Esophagus squamous epithelium (tissue), 5 donors: Measurements from ENCODE around the gene UBXN4. TPM values are rescaled to one million over a fixed set of nuclear protein-coding genes. Genes with fewer than 3 reads are reported as not detected.

Experiments
- DNase-seq: peaks from one replicate; lab custom pipeline; 2025; lab: John Stamatoyannopoulos, UW
- H3K27ac ChIP-seq, 4 donors: fragments of 200-600 bp; sonication (generic); one replicate each; pipeline ENCODE4 v1.5.1; 2016 to 2019; ENCODE audit warnings: mild to moderate bottlenecking in 1 of 4
- H3K27me3 ChIP-seq, 4 donors: fragments of 200-600 bp; sonication (generic); 1 replicate in 3 of 4; 2 replicates in 1 of 4; pipeline versions ENCODE4 v1.5.1 to v1.6.0; 2017 to 2021; ENCODE audit warnings: antibody characterized with exemption in 1 of 4
- H3K36me3 ChIP-seq, 3 donors: fragments of 200-600 bp; sonication (generic); one replicate each; pipeline ENCODE4 v1.5.1; 2016 to 2019
- H3K4me1 ChIP-seq, 3 donors: fragments of 200-600 bp; sonication (generic); one replicate each; pipeline ENCODE4 v1.5.1; 2017 to 2019
- H3K4me3 ChIP-seq, 4 donors: fragments of 200-600 bp; sonication (generic); 1 replicate in 3 of 4; 2 replicates in 1 of 4; pipeline ENCODE4 v1.5.1; 2016 to 2019; ENCODE audit warnings: mild to moderate bottlenecking in 2 of 4, moderate library complexity in 1 of 4
- H3K9me3 ChIP-seq, 3 donors: fragments of 200-600 bp; sonication (generic); one replicate each; pipeline ENCODE4 v1.5.1; 2016 to 2019
- CTCF ChIP-seq, 6 experiments: fragments of 450-650 bp in 4 of 6; fragments of 200-600 bp in 2 of 6; sonication (generic) in 2 of 6; IDR thresholded peaks; one replicate each; pipeline ENCODE4 v1.5.1; 2016 to 2019; ENCODE audit warnings: antibody characterized with exemption in 6 of 6, mild to moderate bottlenecking in 4 of 6, moderate library complexity in 4 of 6
- POLR2A ChIP-seq, 4 donors: fragments of 450-650 bp; IDR thresholded peaks; one replicate each; pipeline ENCODE4 v1.6.1; 2017; ENCODE audit warnings: antibody characterized with exemption in 4 of 4, mild to moderate bottlenecking in 4 of 4, moderate library complexity in 3 of 4
- WGBS, 2 donors: methylation state at CpG; one replicate each; pipeline ENCODE4 v1.1.5; 2018; 5-methylcytosine and 5-hydroxymethylcytosine counted together
- intact Hi-C: fragments of 100-400 bp; cut with DNase I; formaldehyde crosslinking; loops from one replicate; pipeline ENCODE4 v1.15.0; 2022
- small RNA-seq, 4 donors: library from RNA; depleted of rRNA; stranded (forward); fragments of <200 nt; gene quantifications; one replicate each; pipeline ENCODE3, GENCODE V24; 2016
- total RNA-seq, 4 donors: library from RNA; depleted of rRNA; stranded (reverse); fragments of >200 nt; gene quantifications; one replicate each; pipeline ENCODE4 v1.1.0, GENCODE V29; 2016
- donor health status: DM: yes; HTN: yes; CAD: no.

Gene UBXN4
- total RNA-seq, 4 donors from 2014 or later, result 40.2 to 66.9 (median 49.2) TPM

- 74 to 82% methylated on average over 13 of the region's 13 CpGs for WGBS, 2 donors
- Histone ChIP-seq H3K4me1 (no peaks in the 10 kb centered on the region), H3K4me3 (no peak overlapping the region), H3K36me3 (no peaks in the 10 kb centered on the region), H3K9me3 (no peaks in the 10 kb centered on the region), H3K27me3 (no peaks in the 10 kb centered on the region), H3K27ac (no peak overlapping the region)
- TF ChIP-seq CTCF (IDR thresholded peaks at IDR 0.05) (no peak), POLR2A (IDR thresholded peaks at IDR 0.05) (no peak)
- no peak for DNase-seq
- intact Hi-C loops, result no loop called here
Measured at GRCh38 chr2:135829378-135830135, 87.9 kb downstream of the UBXN4 start.

- Histone ChIP-seq H3K27me3 (no peaks in the 10 kb centered on the region), H3K27ac (no peak overlapping the region), H3K36me3 (no peaks in the 10 kb centered on the region), H3K9me3 (no peaks in the 10 kb centered on the region), H3K4me1 (no peaks in the 10 kb centered on the region), H3K4me3 (no peak overlapping the region)
- intact Hi-C loops, result no loop called here
- DNase-seq, result no peak
- 80 to 84% methylated on average over 13 to 14 of the region's 14 CpGs for WGBS, 2 donors
- TF ChIP-seq CTCF (IDR thresholded peaks at IDR 0.05) (no peak), POLR2A (IDR thresholded peaks at IDR 0.05) (no peak)
Measured at GRCh38 chr2:135831180-135831812, 89.6 kb downstream of the UBXN4 start.

- 84 to 89% methylated on average over 6 of the region's 6 CpGs for WGBS, 2 donors
- DNase-seq, result no peak
- no peak overlapping the region for H3K27ac ChIP-seq
- no peak overlapping the region for H3K4me3 ChIP-seq
- TF ChIP-seq CTCF (IDR thresholded peaks at IDR 0.05) (no peak), POLR2A (IDR thresholded peaks at IDR 0.05) (no peak)
- intact Hi-C loops, result no loop called here
- no peaks in the 10 kb centered on the region for H3K9me3 ChIP-seq
- no peaks in the 10 kb centered on the region for H3K27me3 ChIP-seq
- no peaks in the 10 kb centered on the region for H3K4me1 ChIP-seq
- no peaks in the 10 kb centered on the region for H3K36me3 ChIP-seq
Measured at GRCh38 chr2:135832891-135833290, 91.2 kb downstream of the UBXN4 start.

Small RNA genes lying within 50 kb of the gene (small RNA-seq; reads per million reads assigned to genes)
- gene RF00019, result 0 reads per million in 4 donors

Other genes starting within 250 kb of the UBXN4 start
- gene ZRANB3, start 210.6 kb upstream of the UBXN4 start, total RNA-seq, result 1 to 10 TPM in 3 of 4 donors, under 1 TPM in 1; 0.61 to 4.5 (median 3.5) TPM
- 10 to 100 TPM; 13.4 to 23.8 (median 20.1) TPM for gene R3HDM1, start 210.4 kb upstream of the UBXN4 start, total RNA-seq
- gene LCT, start 95.3 kb downstream of the UBXN4 start, total RNA-seq, result under 1 TPM in 1 of 4 donors, not detected in 3; under 0.01 TPM
- gene MCM6, start 134.6 kb downstream of the UBXN4 start, total RNA-seq, result 10 to 100 TPM in 3 of 4 donors, 1 to 10 TPM in 1; 9.0 to 25.5 (median 16.6) TPM
- 100 to 1,000 TPM in 1 of 4 donors, 10 to 100 TPM in 3; 38.4 to 104 (median 84.3) TPM for gene DARS1, start 243.8 kb downstream of the UBXN4 start, total RNA-seq